ENCODE results near the gene ARL2BP.

The ARL2BP gene

DNA sequence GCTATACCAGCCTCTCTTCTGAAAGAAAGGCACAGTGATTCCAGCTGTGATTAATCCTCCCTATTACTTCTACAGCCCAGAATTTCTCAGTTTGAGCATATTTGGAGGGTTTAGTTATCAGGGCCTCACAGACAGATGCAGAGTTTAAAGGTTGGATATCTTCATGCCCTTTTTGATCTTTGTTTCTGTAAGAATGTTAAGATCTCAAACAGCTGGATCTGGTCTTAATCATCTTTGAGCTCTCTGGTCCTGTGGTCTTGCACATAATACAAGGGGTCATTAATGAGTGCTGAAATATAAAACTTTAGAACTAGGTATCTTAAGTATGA, 9.1 kb upstream of the ARL2BP start:
- DNase-seq = no peak

DNA sequence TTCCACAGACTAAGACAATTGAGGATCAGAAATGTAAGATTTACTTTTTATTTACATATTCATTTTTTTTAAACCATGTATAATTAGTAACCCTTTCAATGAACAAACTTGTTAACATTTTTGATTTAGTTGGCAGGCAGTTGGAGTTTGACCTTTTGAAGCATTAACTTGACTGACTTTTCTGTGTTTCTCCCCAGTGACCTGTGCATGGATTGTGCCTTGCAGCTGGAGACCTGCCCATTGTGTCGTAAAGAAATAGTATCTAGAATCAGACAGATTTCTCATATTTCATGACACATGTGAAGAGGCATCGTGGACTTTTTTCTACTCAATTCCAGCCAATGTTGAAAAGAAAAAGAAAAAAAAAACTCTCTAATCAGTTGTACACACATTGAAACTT, 6.4 kb upstream of the ARL2BP start:
- no peak for DNase-seq

DNA sequence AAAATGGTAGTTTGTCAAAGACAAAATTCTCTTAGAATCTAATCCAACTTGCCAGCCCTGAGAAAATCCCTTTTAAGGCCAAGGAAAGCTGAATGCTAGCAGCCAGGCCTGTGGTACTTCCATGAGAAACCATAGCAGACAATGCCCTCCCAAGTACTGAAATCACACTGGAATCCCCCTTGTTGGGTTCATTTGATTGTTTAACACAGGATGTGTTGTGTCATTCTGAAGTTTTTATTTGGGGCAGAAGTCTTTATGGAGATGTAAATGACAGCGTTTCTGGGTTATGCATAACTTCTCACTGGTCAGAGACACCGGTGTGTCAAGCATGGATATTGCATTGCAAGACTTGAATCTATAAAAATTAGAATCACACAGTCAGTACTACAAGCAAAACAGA, 6.0 kb upstream of the ARL2BP start:
- DNase-seq = no peak

DNA sequence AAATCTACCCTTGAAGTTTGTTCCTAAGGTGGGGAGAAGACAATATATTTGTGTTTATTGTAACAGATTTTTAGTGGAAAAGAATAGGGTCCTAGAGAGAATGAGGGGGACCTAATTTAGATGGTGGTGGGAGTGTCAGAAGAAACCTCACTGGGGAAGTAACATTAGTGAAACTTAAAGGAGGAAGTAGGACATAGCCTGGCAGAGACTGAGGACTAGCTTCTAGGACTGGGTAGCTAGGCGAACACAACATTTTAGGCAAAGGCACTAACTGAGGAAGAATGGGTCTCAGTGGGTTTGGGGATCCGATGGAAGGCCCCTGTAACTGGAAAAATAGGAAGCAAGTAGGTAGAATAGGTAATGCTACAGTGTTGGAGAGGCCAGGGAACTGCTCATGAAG, 4.2 kb upstream of the ARL2BP start:
- DNase-seq = no peak

DNA sequence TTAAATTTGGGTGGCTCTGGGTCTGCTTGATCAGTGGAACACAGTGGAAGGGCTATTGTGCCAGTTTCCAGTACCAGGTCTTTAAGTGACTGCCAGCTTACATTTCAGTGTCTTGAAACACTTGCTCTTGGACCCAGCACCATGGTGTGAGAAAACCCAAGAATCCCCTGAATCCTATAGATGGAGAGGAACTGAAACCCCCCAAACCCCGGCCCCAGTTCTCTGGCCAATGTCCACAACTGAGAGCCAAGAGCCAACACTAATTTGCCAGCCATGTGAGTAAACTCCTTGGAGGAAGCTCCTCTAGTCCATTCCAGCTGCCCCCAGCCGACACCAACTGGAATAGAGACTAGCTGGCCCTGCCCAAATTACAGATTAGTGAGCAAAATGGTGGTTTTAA, 2.4 kb upstream of the ARL2BP start:
- no peak for DNase-seq

DNA sequence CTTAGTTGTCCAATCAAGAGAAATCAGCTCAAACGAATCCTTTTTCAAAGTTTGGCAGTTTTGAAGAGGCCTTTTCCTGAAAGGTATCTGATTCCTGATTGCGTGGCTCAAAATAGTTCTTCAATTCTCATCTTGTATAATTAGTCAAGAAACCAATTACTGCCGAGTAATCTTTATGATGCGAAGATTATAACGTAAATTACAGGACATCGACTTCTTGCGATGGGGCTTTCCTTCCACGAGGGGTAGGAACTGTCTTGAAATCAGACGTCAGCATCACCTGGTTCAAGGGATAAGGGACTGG, 644 bp upstream of the ARL2BP start:
- no peak for DNase-seq

DNA sequence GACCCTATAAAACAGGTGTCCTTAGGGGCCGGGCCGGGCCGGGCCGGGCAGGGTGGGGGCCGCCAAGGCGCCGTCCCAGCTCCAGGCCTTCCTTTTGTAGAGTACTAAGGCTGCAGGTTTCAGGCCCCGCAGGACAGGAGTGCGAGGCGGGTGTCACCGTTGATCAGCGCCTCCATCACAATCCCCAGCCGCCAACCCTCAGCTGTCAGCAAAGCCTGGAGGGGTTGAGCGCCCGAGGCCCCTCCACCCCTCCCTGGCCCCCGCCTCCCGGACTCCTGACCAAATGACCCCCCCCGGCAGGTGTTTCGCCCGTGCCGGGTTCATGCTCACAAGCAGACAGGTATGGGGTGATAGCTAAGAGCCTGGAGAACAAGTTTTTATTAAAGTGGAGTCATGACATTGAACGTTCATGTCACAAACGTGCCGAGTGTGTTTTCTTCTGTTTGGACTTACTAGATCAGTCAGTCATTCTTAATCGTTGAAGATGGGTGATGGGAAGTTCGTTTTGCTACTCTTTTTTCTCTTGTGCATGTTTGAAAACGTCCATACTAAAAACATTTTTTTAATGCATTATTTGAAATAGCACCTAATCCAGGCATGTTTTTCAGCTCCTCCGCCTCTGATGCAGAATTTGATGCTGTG, 534 bp downstream of the ARL2BP start:
- no peak for DNase-seq

DNA sequence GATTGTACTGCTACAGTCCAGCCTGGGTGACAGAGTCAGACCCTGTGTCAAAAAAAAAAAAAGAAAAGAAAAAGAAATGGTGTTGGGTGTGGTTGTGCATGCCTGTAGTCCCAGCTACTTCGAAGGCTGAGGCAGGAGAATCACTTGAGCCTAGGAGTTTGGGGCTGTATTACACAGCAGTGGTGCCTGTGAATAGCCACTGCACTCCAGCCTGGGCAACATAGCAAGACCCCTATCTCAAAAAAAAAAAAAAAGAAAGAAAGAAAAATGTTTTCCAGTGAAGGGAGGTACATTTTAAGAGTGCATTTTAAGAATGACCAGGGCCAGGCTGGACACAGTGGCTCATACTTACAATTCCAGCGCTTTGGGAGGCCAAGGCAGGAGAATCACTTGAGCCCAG, 6.3 kb downstream of the ARL2BP start:
- DNase-seq = no peak

DNA sequence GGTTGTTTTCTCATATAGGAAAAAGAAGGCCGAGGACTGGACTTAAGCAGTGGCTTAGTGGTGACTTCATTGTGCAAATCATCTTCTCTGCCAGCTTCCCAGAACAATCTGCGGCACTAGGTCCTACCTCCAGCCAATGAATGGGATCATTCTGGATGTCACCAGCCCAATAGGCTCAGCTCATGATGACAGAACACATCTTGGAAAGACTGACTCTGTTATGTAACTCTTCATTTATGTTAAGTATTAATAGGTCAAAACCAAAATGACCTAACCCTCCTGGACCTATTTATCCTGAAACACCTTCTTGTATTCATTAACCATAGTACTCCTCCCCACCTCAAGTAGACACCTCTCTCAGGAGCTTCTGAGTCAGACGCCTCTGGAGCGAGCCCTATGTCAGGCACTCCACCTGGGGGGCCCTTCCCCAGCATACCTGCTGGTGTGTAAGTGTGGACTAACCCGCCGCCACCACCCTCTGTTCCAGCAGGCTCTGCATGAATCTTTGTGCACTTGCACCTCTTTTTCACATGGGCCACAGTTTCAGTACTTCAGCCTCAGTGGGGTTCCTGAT, 7.2 kb downstream of the ARL2BP start:
- DNase-seq = no peak

DNA sequence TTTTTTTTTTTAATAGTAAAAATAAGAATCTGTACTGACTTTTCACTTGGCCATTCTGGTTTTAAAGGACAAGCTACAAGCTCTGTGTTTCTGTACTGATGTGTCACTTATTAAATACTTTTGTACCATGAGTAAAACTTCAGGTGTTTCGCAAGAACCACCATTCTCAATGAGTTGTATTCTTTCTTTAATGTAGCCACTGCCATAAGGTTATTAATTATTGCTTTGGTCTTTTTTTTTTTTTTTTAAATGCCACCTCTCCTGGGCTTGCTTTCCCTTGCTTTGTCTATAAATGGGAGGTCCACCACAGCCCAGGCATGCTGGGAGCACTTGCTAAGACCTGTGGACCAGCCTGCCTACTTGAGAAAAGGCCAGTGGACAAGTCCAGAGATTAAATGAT, 8.4 kb downstream of the ARL2BP start:
- no peak for DNase-seq

DNA sequence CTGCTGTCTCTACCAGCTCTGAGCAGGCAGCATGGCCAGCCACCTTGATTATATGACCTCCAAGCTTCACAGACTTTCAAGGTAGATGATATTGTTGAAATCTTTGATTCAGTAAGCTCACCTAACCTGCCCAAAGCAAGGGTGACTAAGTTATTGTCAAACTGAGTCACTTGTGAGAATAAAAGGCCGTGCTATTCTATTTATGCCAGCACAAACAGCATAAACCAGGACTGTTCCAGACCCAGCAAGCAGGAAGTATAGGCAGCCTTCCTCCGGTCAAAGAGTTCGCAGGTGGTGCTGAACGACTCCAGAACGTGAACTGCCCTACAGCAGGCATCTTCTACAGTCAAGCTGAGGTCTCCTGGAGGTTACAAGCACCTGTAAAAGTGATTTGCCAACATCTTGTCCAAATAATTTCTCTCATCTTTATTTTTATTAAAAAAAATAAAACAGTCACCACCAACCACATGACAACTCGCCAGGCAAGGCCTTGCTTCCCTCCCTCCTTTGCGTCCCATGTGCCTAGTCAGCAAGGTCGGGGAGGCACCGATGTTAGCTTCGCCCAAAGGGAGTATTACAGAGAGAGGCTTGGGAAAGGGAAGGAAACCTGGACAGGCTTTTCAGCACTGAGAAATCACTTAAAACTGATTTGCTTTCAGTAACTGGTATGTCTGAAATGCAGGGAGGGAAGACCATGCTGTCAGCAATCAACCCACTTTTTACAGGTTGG, 10.8 kb downstream of the ARL2BP start:
- no peak for DNase-seq

DNA sequence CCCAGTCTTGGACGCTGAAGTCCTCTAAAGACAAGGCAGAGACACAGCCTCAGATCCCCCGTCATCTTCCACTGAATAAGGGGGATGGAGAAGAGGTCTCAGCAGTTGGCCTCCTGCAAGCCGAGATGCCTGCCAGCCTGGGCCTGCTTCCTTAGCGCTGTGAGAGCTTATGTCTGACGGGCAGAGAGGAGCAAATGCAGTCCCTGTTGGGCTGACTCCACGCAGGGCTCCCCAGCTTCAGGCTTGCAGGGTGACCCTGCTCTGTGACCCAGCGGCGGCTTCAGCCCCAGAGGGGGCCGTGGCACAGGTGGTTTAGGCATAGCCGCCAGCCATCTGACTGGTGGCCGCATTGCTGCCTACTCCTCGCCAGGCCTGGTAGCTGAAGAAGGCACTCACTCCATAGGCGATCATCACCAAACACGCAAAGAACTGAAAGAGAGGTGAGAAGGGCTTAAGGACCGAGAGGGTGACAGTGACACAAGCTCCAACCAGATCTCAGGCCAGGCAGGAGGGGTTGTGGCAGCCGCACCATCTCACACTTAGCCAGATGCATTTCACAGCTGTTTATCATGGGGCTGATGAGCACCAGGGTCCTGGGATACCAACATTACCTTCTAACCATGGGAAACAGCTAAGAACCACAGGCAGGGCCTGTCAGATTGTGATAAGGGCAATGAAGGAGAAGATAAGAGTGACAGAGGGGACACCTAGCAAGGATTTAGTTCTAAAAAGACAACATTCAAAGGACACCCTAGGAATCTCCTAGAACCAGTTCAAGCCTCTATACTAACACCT, 11.7 kb downstream of the ARL2BP start:
- DNase-seq = no peak

DNA sequence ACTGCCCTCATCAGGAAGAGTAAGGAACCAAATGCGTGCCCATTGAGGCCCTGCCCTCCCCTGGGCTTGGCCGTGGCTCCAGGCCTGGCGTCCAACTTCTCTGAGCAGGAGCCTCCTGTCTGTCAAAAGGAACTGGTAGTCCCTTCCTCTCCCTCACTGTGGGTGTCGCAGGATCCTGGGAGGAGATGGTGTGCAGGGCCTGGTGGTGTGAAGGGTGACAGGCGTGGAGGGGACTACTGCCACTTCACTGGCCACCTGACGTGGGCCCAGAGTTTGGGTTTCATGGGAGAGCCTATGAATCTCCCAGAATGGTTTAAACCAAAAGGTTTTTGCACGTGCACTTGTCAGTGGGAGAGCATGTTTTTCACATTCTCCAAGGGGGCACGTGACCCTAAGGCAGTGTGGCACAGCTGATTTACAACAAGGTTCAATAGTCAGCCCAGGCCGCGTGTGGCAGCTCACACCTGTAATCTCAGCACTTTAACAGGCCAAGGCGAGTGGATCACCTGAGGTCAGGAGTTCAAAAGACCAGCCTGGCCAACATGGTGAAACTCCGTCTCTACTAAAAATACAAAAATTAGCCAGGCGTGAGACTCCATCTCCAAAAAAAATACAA, 12.5 kb downstream of the ARL2BP start:
- no peak for DNase-seq

DNA sequence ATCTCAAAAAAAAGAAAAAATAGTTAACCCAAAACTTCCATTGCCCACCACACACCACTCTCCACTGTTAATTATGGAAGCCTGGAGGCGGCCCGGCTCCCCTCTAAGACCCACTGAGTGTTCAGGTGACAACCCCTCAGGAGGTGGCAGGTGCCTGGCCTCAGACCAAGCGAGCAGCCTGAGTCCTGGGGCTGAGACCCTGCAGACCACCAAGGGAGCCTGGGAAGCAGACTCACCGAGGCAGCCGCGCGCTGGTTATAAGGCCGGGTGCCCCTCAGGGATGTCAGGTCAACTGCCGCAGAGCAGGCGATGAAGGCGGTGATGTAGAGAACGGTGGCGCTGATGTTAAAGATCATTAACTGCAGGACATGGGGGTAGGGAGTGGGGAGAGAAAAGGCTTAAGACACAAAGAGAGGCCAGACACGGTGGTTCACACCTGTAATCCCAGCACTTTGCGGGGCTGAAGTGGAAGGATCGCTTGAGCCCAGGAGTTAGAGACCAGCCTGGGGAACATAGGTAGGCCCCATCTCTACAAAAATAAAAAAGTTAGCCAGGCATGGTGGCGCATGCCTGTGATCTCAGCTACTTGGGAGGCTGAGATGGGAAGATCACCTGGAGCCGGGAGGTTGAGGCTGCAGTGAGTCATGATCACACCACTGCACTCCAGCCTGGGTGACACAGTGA, 13.3 kb downstream of the ARL2BP start:
- no peak for DNase-seq

DNA sequence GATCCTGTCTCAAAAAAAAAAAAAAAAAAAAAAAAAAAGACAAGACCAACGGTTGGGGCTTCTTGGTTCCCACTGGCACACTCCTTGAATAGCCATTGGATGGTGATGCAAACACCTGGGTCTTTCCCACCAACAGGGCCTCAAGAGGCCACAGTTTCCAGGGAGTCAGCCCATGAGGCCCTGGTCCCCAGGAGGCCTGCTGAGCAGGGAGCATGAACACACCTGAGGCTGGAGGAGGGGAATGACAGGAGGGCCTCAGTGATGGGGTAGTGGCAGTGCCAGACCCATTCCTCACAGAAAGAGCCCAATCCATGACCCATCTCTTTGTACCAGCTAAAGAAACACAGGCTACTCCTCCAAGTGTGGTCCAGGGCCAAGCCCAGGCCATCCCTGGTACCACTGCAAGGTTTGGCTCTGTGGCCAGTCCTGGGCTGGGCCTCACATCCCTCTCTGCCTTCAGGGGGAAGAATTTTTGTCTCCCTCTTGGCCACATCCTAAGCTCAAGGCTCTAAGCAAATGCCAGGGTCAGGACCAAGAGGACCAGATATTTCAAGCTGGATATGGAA, 13.9 kb downstream of the ARL2BP start:
- DNase-seq = no peak

DNA sequence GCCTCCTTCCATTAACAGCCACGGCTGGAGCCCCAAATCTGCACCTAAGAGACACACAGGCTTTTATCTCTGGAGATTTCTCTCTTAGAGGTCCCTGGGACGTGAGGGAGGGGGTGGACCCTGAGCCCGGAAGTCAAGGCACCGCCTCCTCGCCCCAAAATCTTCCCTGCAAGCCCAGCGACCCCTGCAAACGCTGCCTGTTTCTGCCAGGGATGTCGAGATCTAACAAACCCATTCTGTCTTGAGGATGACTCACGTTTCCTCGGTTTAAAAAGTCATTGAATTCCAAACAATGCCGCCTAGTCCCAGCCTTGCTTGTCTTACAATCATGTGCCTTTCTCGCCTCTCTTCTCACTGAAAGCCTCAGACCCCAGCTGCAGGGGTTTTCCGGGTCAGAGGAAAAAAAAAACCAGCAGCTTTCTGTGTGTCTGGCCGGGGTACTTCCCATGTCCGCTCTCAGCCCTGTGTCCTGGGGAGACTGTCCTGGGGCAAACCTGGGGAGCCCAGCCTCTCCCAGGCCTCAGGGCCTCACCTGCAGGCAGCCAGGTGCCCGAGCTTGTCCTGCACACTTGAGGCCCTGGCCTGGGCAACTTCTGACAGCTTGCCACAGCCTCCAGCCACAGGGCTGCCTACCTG, 15.4 kb downstream of the ARL2BP start:
- DNase-seq = no peak

DNA sequence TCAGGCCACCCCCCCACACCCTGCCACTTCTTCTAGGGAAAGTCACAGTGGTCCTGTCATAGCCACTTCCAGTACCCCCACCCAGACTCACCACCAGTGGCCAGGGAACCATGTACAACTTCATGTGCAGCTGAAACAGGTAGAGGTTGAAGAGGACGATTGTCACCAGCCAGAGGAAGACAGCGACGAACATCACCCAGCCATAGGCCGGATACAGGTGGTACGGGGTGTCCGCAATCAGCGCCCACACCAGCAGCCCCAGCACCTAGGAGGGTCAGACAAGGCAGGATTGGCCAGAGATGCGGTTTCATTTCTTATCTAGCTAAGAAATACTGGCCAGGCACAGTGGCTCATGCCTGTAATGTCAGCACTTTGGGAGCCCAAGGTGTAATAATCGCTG, 16.7 kb downstream of the ARL2BP start:
- no peak for DNase-seq

DNA sequence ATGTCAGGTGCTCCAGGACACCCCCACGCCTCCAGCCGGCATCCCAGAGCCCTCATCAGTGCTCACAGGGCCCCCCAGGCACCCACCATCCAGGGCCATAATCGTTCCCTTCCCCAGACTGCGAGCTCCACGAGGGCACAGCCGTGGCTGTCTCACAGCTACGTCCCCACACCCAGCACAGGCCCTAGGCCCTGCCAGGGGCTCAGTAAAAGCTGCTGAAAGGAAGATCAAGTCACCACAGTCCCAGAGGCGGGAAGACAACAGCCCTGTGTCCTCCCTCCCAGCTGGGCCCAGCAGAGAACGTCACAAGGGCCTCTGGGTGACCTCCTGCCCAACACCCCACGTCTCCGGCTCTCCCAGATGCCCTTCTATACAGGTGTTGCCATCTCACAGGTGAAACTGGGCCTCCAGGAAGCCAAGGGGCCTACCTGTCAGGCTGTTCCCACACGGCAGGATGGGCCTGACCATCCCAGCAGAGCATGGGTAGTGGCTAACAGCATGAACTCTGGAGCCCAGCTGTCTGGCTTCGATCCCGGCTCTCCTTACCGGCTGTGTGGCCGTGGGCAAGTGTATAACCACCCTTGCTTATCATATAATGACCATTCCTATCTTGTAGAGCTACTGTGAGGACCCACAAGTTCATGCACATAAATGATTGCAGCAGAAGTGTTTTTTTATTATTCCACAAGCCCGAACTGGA, 17.9 kb downstream of the ARL2BP start:
- no peak for DNase-seq

DNA sequence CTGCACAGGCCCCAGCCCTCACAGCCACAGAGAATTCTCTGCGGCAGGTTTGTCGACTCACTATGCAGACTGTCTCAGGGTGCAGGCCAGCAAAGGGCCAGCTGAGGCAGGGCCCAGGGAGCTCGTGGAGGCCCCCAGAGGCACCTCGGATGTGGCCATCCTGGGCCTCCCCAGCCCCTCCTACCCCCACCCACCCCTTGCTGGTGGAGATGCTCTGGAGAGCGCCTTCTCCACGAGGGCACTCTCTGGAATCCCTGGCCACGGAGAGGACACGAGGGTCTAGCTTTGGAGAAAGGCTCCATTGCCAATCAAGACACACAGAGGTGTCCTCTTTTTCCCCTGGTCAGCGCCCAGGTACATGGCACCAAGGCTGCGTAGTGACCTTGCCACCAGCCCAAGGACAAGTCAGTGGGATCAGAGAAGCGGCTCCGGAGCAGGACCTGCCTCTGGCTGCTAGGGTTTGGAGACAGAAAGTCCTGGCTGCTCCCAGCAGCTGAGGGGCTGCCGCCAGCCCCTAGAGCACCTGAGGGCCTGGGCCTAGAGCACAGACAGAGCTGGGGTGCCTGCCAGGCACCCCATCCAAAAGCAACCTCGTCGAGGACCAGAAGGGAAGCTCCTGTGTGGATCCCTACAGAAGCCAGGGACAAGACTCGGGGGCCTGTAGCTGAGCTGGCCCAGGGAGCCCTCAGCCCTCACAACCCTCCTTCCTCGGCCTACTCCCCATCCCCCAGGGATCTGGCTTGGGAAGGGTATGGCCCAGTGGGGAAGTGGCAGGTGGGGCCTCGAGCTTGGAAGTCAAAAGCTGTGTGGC, 18.7 kb downstream of the ARL2BP start:
- no peak for DNase-seq

DNA sequence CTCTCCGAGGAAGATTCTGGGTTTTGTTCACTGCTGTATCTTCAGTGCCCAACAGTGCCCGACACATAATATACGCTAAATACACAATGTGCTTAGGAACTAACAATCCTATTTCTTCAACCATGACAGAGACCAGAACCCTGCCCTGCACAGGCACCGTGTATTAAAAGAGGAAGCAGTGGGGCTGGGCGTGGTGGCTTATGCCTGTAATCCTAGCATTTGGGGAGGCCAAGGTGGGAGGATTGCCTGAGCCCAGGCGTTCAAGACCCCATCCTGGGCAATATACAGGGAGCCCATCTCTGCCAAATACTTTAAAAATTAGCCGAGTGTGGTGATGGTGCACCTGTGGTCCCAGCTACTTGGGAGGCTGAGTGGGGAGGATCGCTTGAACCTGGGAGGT, 19.3 kb downstream of the ARL2BP start:
- no peak for DNase-seq

DNA sequence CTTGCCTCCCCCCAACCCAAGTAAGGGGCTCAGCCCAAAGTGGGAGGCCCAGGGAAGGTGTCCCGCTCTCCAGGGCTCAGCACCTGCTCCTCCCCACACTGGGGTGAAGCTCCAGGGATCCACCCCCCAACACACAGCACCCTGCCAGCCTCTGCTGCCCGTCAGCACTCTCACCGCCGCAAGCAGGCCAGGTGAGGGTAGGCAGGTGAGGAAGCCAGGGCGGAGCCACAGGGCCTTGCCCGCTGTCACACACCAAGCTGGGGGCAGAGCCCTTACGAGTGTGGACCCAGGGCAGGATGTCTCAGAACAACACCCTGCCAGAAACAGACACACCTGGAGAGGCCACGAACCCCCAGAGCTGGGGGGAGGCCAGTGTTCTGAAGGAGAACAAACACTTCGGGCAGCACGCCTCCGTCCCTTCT, 19.9 kb downstream of the ARL2BP start:
- DNase-seq = no peak
